ENCODE results near the gene MAPKAPK5.
"Not testable (repeated sequence)": the region's sequence is repeated elsewhere in the genome, so short reads cannot be mapped to it uniquely, and the experiment has no call there.

The MAPKAPK5 gene

GRCh38 chr12:111907740-111908139 lies 65.7 kb downstream of the MAPKAPK5 start:
- no peak overlapping the region for H3K27ac ChIP-seq (ENCODE audit: low read depth in 2 of 2, low read length in 2 of 2)
- H3K36me3 ChIP-seq (ENCODE audit: control insufficient read depth in 2 of 2, insufficient read depth in 2 of 2, low read length in 2 of 2) = no peaks in the 10 kb centered on the region
- no peaks in the 10 kb centered on the region for H3K9me3 ChIP-seq (ENCODE audit: control insufficient read depth in 2 of 2, low read length in 2 of 2)
- H3K4me3 ChIP-seq (ENCODE audit: low read length in 2 of 2) = no peak overlapping the region
- H3K27me3 ChIP-seq (ENCODE audit: control insufficient read depth in 2 of 2, insufficient read depth in 2 of 2, low read length in 2 of 2) = no peaks in the 10 kb centered on the region
- H3K9ac ChIP-seq (ENCODE audit: low read depth in 1 of 2, low read length in 2 of 2) = no peak overlapping the region
- H3K4me1 ChIP-seq (ENCODE audit: control insufficient read depth in 2 of 2, insufficient read depth in 2 of 2, low read length in 2 of 2) = no peaks in the 10 kb centered on the region

- H3K36me3 ChIP-seq (ENCODE audit: control insufficient read depth in 2 of 2, insufficient read depth in 2 of 2, low read length in 2 of 2) = no peaks in the 10 kb centered on the region
- H3K27ac ChIP-seq (ENCODE audit: low read depth in 2 of 2, low read length in 2 of 2) = no peak overlapping the region
- no peaks in the 10 kb centered on the region for H3K27me3 ChIP-seq (ENCODE audit: control insufficient read depth in 2 of 2, insufficient read depth in 2 of 2, low read length in 2 of 2)
- no peaks in the 10 kb centered on the region for H3K4me1 ChIP-seq (ENCODE audit: control insufficient read depth in 2 of 2, insufficient read depth in 2 of 2, low read length in 2 of 2)
- H3K9me3 ChIP-seq (ENCODE audit: control insufficient read depth in 2 of 2, low read length in 2 of 2) = no peaks in the 10 kb centered on the region
- no peak overlapping the region for H3K9ac ChIP-seq (ENCODE audit: low read depth in 1 of 2, low read length in 2 of 2)
- no peak overlapping the region for H3K4me3 ChIP-seq (ENCODE audit: low read length in 2 of 2)
These were observed 83.1 kb downstream of the MAPKAPK5 start for GRCh38 chr12:111925171-111925570.

GRCh38 chr12:111926631-111927030 lies 84.6 kb downstream of the MAPKAPK5 start:
- H3K4me1 ChIP-seq (ENCODE audit: control insufficient read depth in 2 of 2, insufficient read depth in 2 of 2, low read length in 2 of 2) = no peaks in the 10 kb centered on the region
- H3K9me3 ChIP-seq (ENCODE audit: control insufficient read depth in 2 of 2, low read length in 2 of 2) = no peaks in the 10 kb centered on the region
- no peak overlapping the region for H3K4me3 ChIP-seq (ENCODE audit: low read length in 2 of 2)
- H3K9ac ChIP-seq (ENCODE audit: low read depth in 1 of 2, low read length in 2 of 2) = no peak overlapping the region
- no peaks in the 10 kb centered on the region for H3K27me3 ChIP-seq (ENCODE audit: control insufficient read depth in 2 of 2, insufficient read depth in 2 of 2, low read length in 2 of 2)
- H3K27ac ChIP-seq (ENCODE audit: low read depth in 2 of 2, low read length in 2 of 2) = no peak overlapping the region
- H3K36me3 ChIP-seq (ENCODE audit: control insufficient read depth in 2 of 2, insufficient read depth in 2 of 2, low read length in 2 of 2) = no peaks in the 10 kb centered on the region

- no peaks in the 10 kb centered on the region for H3K9me3 ChIP-seq (ENCODE audit: control insufficient read depth in 2 of 2, low read length in 2 of 2)
- H3K36me3 ChIP-seq (ENCODE audit: control insufficient read depth in 2 of 2, insufficient read depth in 2 of 2, low read length in 2 of 2) = no peaks in the 10 kb centered on the region
- no peak overlapping the region for H3K9ac ChIP-seq (ENCODE audit: low read depth in 1 of 2, low read length in 2 of 2)
- no peaks in the 10 kb centered on the region for H3K4me1 ChIP-seq (ENCODE audit: control insufficient read depth in 2 of 2, insufficient read depth in 2 of 2, low read length in 2 of 2)
- H3K4me3 ChIP-seq (ENCODE audit: low read length in 2 of 2) = no peak overlapping the region
- no peaks in the 10 kb centered on the region for H3K27me3 ChIP-seq (ENCODE audit: control insufficient read depth in 2 of 2, insufficient read depth in 2 of 2, low read length in 2 of 2)
- no peak overlapping the region for H3K27ac ChIP-seq (ENCODE audit: low read depth in 2 of 2, low read length in 2 of 2)
These were observed 85.3 kb downstream of the MAPKAPK5 start for GRCh38 chr12:111927346-111927745.

GRCh38 chr12:111932241-111932640 lies 90.2 kb downstream of the MAPKAPK5 start:
- H3K4me3 ChIP-seq (ENCODE audit: low read length in 2 of 2) = no peak overlapping the region
- H3K9me3 ChIP-seq (ENCODE audit: control insufficient read depth in 2 of 2, low read length in 2 of 2) = no peaks in the 10 kb centered on the region

GRCh38 chr12:111936869-111937268 lies 94.8 kb downstream of the MAPKAPK5 start:
- H3K36me3 ChIP-seq (ENCODE audit: control insufficient read depth in 2 of 2, insufficient read depth in 2 of 2, low read length in 2 of 2) = peaks cover 0 to 3% of the 10 kb centered on the region in 2 donors
- H3K27ac ChIP-seq (ENCODE audit: low read depth in 2 of 2, low read length in 2 of 2) = no peak overlapping the region
- no peaks in the 10 kb centered on the region for H3K27me3 ChIP-seq (ENCODE audit: control insufficient read depth in 2 of 2, insufficient read depth in 2 of 2, low read length in 2 of 2)
- H3K9ac ChIP-seq (ENCODE audit: low read depth in 1 of 2, low read length in 2 of 2) = no peak overlapping the region
- no peaks in the 10 kb centered on the region for H3K9me3 ChIP-seq (ENCODE audit: control insufficient read depth in 2 of 2, low read length in 2 of 2)
- H3K4me3 ChIP-seq (ENCODE audit: low read length in 2 of 2) = no peak overlapping the region
- H3K4me1 ChIP-seq (ENCODE audit: control insufficient read depth in 2 of 2, insufficient read depth in 2 of 2, low read length in 2 of 2) = no peaks in the 10 kb centered on the region

More at GRCh38 chr12:111932241-111932640, 90.2 kb downstream of the MAPKAPK5 start:
- Histone ChIP-seq H3K27ac (ENCODE audit: low read depth in 2 of 2, low read length in 2 of 2) (no peak overlapping the region), H3K36me3 (ENCODE audit: control insufficient read depth in 2 of 2, insufficient read depth in 2 of 2, low read length in 2 of 2) (peaks cover 0 to 3% of the 10 kb centered on the region in 2 donors), H3K4me1 (ENCODE audit: control insufficient read depth in 2 of 2, insufficient read depth in 2 of 2, low read length in 2 of 2) (no peaks in the 10 kb centered on the region), H3K27me3 (ENCODE audit: control insufficient read depth in 2 of 2, insufficient read depth in 2 of 2, low read length in 2 of 2) (no peaks in the 10 kb centered on the region), H3K9ac (ENCODE audit: low read depth in 1 of 2, low read length in 2 of 2) (no peak overlapping the region)

- H3K4me1 ChIP-seq (ENCODE audit: control insufficient read depth in 2 of 2, insufficient read depth in 2 of 2, low read length in 2 of 2) = no peaks in the 10 kb centered on the region
- no peak overlapping the region for H3K27ac ChIP-seq (ENCODE audit: low read depth in 2 of 2, low read length in 2 of 2)
- no peak overlapping the region for H3K9ac ChIP-seq (ENCODE audit: low read depth in 1 of 2, low read length in 2 of 2)
- H3K36me3 ChIP-seq (ENCODE audit: control insufficient read depth in 2 of 2, insufficient read depth in 2 of 2, low read length in 2 of 2) = peaks cover 0 to 2% of the 10 kb centered on the region in 2 donors
- H3K27me3 ChIP-seq (ENCODE audit: control insufficient read depth in 2 of 2, insufficient read depth in 2 of 2, low read length in 2 of 2) = no peaks in the 10 kb centered on the region
- no peaks in the 10 kb centered on the region for H3K9me3 ChIP-seq (ENCODE audit: control insufficient read depth in 2 of 2, low read length in 2 of 2)
- H3K4me3 ChIP-seq (ENCODE audit: low read length in 2 of 2) = no peak overlapping the region
These were observed 95.4 kb downstream of the MAPKAPK5 start for GRCh38 chr12:111937429-111937828.

GRCh38 chr12:111942557-111942956 lies 100.5 kb downstream of the MAPKAPK5 start:
- H3K27ac ChIP-seq (ENCODE audit: low read depth in 2 of 2, low read length in 2 of 2) = no peak overlapping the region
- H3K4me1 ChIP-seq (ENCODE audit: control insufficient read depth in 2 of 2, insufficient read depth in 2 of 2, low read length in 2 of 2) = no peaks in the 10 kb centered on the region
- no peak overlapping the region for H3K9ac ChIP-seq (ENCODE audit: low read depth in 1 of 2, low read length in 2 of 2)
- no peak overlapping the region for H3K4me3 ChIP-seq (ENCODE audit: low read length in 2 of 2)
- H3K36me3 ChIP-seq (ENCODE audit: control insufficient read depth in 2 of 2, insufficient read depth in 2 of 2, low read length in 2 of 2) = no peaks in the 10 kb centered on the region
- no peaks in the 10 kb centered on the region for H3K27me3 ChIP-seq (ENCODE audit: control insufficient read depth in 2 of 2, insufficient read depth in 2 of 2, low read length in 2 of 2)
- no peaks in the 10 kb centered on the region for H3K9me3 ChIP-seq (ENCODE audit: control insufficient read depth in 2 of 2, low read length in 2 of 2)

GRCh38 chr12:111943929-111944328 lies 101.9 kb downstream of the MAPKAPK5 start:
- Histone ChIP-seq H3K27me3 (ENCODE audit: control insufficient read depth in 2 of 2, insufficient read depth in 2 of 2, low read length in 2 of 2) (no peaks in the 10 kb centered on the region), H3K9me3 (ENCODE audit: control insufficient read depth in 2 of 2, low read length in 2 of 2) (no peaks in the 10 kb centered on the region), H3K27ac (ENCODE audit: low read depth in 2 of 2, low read length in 2 of 2) (no peak overlapping the region), H3K36me3 (ENCODE audit: control insufficient read depth in 2 of 2, insufficient read depth in 2 of 2, low read length in 2 of 2) (no peaks in the 10 kb centered on the region), H3K4me3 (ENCODE audit: low read length in 2 of 2) (no peak overlapping the region), H3K9ac (ENCODE audit: low read depth in 1 of 2, low read length in 2 of 2) (no peak overlapping the region), H3K4me1 (ENCODE audit: control insufficient read depth in 2 of 2, insufficient read depth in 2 of 2, low read length in 2 of 2) (no peaks in the 10 kb centered on the region)

GRCh38 chr12:111950961-111951676 lies 109.1 kb downstream of the MAPKAPK5 start:
- H3K27ac ChIP-seq (ENCODE audit: low read depth in 2 of 2, low read length in 2 of 2); H3K4me3 ChIP-seq (ENCODE audit: low read length in 2 of 2); H3K9ac ChIP-seq (ENCODE audit: low read depth in 1 of 2, low read length in 2 of 2); H3K27me3 ChIP-seq (ENCODE audit: control insufficient read depth in 2 of 2, insufficient read depth in 2 of 2, low read length in 2 of 2); H3K4me1 ChIP-seq (ENCODE audit: control insufficient read depth in 2 of 2, insufficient read depth in 2 of 2, low read length in 2 of 2); H3K9me3 ChIP-seq (ENCODE audit: control insufficient read depth in 2 of 2, low read length in 2 of 2); H3K36me3 ChIP-seq (ENCODE audit: control insufficient read depth in 2 of 2, insufficient read depth in 2 of 2, low read length in 2 of 2): not testable (repeated sequence)
